A204.1 (cell line): ENCODE results near the gene HDGFL2.

Experiments used
- FAIRE-seq: peaks from 2 replicates; lab custom pipeline; 2012; peaks lifted over from hg19 to GRCh38; lab: Jason Lieb, UNC

Gene HDGFL2

DNA sequence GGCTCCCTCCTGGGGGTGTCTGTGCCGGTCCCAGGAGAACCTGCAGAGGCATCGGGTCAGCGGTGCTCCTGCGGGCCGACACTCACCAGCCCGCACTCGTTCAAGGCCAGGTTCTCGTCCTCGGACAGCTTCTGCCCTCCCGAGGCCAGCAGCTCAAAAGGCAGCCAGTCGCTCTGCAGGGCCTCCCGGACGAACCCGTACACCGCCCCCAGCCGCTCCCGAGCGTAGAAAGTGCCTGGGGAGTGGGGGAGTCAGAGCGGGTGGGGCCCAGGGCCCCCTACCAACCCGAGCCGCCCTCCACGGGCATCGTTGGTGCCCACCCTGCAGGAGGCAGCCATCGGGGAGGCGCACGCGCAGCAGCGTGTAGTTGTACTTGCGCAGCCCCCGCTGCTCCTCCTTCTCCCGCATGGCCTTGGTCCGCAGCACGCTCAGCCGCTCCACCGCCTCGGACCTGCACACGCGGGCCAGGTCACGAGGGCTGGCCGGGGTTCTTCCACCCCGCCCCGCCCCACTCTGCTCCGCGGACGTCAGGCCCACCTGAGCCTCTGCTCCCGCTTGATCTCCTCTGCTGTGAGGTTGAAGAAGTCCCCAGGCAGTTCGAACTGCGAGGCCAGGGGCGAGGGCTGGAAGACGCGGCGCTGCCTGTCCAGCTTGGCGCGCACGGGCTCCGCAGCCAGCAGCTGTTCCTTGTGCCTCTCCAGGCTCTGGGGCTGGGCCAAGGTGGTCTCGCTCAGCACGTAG is 26.0 kb upstream of the HDGFL2 start:
- FAIRE-seq, result no peak

DNA sequence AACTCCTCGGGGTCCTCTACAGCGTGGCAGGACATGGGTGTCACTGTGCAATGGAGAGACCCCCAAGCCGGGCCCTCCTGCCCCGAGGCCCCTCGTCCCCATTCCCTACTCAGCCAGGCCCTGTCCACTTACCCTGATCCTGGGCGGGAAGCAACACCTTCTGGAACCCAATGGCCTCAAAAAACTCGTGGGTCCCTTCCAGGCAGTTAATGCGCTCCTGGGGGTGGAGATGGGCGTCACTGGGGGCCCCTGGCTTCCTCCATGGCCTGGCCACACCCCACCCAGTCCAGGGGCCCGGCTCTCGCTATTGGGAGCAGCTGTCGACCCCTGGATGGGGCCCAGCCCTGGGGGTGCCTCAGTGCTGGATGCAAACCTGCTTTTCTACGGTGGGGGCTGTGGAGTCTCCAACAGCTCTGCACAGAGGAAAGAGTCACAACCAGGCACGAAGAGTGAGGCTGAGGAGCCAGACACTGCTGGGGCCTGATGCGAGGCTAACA is 25.3 kb upstream of the HDGFL2 start:
- FAIRE-seq, result no peak

DNA sequence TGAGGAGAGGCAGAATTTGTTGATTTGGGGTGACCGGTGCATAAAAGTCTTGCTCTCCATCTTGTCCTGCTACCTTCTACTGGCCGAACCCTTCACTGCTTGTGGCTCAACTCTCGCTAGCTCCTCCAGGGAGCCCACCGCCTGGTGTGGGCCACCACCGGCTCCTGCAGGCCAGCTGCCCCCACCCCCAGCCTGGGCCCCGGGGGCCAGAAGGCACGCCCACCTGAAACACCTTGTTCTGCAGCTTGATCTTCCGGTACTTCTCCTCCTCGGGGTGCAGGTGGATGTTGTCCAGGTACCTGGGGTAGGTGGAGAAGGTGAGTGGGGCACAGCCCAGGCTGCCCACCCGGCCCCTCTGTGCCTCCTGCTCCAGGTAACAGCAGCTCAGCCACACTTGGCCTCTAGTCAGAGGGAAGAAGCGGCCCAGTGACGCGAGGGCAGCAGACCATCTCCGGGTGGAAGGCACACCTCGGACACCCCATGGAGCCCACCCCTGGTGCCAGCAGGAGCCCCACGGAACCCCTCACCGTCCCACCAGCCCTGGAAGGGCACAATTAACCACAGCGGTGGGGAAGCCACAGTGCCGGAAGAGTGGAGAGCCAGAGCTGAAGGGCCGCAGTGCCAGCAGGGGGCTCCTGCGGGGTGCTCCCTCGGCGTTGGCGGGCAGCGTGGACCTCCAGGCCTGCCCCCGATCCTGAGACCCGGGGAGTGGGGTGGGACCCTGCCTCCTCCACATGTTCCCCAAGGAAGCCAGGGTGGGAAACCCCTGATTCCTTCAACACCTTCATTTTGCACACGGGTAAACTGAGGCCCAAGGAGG is 24.6 kb upstream of the HDGFL2 start:
- FAIRE-seq, result no peak

DNA sequence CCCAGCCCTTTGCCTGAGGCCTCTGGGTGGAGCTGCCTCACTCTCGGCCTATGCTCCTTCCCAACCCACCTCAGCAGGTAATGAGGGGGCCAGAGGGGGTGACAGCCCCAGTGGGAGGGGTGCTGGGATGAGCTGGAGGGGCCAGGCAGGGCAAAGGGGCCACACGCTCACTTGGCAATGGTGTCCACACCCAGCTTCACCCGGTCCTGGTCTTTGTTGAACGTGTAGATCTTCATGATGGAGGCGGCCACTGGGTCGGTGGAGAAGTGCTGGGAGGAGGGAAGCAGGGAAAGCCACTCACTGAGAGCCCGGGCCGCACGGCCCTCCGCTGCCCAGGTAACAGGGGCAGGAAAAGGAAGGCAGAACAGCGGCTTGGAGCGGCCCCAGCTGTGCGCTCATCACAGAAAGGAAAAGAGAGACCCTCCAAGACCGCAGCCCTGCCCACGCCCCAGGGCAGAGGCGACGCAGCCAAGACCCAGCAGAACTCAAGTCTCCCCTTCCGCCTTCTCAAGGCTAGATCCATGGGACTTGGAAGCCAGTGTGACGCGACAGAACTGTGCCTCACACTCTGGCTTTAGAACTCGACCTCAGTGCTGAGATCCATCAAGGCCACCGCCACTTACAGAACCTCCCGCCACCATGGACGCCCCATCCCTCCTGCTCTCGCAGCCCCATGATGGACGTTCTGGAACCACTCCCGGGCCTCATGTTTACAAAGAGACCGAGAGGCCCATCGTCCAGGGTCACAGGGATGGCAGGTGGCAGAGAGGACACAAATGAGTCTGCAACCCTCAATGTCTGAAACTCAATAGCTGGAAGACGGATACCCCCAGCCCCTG is 23.7 kb upstream of the HDGFL2 start:
- no peak for FAIRE-seq

DNA sequence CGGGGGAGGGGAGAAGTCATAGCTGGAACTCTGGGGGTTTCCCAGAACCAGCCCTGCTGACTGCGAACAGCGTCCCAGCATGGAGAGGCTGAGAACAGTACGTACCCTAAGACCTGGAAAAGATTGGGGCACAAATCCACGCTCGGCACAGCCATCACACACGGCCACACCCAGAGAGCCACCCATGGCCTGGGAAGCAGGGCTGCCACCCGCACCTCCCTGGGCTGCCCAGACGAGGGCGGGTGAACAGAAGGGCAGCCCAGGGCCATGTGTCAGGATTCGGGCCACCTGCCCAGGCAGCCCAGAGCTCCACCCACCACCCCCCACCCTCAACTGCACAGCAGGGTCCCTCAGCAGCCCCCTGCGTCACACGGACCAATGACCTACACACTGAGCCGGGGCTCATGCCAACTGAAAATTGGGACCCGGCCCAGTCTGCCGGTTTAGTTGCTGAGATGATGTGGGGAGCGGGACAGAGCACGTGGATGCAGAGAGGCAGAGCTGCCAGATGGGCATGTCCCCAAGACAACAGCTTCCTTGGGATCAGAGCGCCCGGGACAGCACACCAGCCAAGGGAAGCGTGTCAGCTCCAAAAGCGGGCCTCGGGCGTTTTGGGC is 23.0 kb upstream of the HDGFL2 start:
- FAIRE-seq, result no peak

DNA sequence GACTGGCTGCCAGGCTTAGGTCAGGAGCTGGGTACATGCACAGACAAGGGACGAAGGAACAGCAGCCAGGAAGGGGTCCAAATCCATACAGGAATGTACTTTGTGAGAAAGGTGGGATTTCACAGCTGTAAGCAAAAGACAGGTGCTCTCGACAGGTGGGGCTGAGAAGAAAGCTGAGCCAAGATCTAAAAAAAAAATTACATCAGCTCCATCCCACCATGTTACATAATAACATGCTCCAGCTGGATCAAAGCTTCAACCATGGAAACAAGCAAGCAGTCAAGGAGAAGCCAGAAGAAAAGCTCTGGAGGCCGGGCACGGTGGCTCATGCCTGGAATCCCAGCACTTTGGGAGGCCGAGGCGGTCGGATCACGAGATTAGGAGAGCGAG is 22.5 kb upstream of the HDGFL2 start:
- FAIRE-seq, result no peak

DNA sequence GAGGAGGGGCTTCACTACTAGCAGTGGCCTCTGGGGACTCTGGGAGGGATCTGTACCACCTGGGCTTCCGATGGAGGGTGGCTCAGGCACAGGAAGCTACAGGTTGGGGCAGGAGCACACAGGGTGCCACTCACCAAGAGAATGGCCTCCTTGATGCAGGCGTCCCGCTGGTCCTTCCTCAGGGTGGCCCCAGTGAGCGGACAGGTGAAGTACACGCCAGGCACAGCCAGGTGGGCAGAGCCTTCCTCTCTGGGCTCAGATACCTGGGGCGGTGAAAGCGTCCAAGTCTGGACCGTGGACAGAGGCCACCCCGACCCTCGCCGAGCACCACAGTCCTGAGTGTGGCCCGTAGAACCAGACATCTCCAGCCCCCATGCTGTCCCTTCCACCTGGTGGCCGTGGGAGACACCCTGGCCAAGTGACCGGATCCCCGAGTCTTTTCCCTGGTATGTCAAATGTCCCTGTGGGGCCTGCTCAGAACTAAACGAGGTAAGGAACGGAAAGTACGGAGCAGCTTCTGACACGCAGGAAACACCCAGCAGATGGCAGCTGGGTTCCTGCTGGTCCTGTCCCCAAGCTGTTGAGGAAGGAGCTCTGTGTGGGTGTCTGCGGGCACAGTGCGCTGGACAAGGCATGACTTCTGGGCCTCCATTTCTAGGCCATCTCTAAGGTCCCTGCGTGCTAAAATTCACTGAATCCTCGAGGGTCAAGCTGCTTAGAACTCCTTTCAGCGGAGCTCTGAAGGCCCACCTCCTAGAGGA is 19.7 kb upstream of the HDGFL2 start:
- FAIRE-seq, result no peak

DNA sequence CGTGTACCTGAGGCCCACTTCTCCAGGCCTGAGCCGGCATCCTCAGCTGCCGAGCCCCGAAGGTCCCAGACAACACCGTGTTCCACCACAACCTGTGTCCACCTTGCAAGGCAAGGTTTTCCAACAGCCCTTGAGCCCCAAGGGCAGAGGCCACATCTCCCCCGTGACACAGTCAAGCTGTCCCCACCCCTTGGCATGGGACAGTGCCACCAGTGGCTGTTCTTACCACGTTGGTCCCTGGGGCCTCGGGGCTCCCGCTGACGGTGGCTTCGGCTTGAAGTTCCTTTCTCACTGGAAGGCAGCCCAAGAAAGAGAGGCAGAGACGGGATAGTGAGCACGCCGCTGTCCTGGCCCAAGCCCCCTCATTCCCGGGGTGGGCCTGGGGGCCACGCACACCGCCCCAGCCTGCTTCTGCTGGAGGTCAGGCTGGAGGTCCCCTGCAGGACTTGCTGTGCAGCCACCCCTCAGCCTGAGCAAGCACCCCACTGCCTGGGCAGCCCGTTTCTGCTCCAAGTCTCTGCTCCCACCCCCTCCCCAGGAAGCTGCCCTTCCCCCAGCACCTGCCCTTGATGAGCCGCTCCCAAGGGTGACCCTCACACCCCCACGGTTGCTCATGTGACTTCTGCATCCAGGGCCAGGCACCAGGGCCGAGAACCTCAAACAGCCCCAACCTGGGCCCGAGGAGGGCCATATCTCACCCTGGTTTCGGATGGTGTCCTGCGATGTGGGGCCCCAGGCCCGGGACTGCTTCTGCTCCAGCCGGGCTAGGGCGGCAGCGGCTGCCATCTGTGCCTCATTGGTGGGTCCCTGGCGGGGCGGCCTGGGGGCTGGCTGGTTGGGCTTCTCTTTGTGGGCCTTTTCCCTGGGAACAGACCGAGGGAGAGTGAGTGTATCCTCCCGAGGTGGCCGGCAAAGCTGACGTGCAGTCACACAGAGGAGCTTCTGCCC is 18.6 kb upstream of the HDGFL2 start:
- no peak for FAIRE-seq

DNA sequence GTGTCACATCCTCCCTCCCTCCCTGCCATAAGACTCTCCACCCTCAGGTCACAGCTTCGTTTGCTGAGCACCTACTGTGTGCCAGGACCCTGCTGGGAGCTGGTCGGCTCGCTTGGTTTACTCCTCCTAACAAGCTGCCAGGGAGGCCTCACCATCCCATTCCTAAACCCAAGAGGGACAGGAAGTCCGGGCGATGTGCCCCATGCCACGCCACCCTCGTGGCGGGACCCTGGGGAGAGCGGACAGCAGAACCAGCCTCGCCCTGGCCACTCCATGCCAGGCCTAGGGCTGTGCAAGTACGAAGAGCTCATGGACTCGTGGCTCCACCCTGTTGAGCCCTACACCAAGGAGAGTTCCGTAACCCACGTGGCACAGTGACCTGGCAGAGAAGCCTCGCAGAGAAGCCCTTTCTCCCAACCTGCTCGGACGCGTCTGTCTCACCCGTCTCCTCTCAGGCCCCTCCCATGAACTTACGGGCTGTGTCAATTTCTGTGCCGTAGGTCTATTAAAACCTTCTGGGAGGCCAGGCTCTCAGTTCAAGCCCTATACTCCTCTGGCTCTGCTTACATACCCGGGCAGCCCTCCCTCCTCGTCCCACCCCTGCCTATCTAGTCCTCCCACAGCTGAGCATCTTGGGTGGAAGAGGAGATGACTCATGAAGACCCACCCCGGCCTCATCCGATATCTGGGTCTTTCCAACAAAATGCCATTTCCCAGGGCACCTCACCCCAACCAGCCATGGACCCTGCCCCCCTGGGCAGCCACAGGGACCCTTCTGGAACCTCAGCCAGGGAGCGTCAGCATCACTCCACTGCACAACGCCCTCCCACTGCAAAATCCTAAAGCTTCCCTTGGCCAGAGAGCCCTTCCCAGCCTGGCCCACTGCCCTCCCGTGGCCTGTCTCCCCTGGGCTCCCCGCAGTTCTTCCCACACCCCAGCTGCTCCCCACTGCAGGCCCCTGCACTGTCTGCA is 17.1 kb upstream of the HDGFL2 start:
- FAIRE-seq, result no peak

DNA sequence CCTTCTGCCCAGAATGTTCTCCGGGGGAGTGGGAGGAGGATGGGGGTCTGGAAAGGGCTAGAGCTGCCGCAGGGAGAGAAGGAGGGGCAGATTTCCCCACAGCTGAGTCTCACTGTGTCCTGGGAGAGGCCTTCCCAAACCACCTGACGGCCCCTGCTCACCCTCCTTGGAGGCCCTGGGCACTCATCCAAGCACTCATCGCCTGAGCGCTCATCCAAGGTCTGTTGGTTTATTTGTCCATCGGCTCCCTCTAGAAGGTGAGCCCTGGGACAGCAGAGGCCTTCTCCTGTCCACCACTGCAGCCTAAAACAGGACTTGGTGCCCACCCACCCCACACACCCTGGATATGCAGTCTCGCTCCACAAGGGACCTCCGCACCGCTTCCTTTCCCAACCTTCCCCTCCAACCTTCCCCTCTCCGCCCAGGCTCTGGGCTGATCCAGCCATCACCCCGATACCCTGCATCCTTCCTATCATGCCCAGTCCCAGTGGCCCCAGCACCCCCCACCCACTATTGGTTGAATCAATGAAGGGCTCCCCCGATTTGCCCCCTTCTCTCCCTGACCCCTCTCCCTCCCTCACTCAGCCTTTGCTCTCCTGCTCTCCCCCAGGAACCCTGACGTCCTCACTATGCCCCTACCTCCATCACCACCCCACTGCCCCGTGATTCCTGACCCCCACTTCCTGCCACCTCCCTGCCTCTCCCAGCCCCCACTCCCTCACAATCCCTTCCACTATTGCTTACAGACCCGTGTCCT is 16.2 kb upstream of the HDGFL2 start:
- no peak for FAIRE-seq

DNA sequence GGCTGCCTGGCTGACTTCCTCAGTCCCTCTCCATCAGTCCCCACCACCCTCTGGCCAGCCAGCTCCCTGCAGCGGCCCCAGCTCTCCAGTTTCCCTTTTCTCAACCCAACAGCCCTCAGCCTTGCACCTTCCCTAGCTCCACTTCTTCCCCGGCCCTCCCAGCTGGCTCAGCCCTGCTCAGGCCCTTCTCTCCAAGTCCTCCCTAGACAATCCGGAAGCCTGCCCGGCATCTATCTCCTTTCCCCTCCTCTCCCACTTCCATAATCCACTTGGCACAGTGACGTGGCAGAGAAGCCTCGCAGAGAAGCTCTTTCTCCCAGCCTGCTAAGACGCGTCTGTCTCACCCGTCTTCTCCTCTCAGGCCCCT is 15.6 kb upstream of the HDGFL2 start:
- FAIRE-seq, result no peak

DNA sequence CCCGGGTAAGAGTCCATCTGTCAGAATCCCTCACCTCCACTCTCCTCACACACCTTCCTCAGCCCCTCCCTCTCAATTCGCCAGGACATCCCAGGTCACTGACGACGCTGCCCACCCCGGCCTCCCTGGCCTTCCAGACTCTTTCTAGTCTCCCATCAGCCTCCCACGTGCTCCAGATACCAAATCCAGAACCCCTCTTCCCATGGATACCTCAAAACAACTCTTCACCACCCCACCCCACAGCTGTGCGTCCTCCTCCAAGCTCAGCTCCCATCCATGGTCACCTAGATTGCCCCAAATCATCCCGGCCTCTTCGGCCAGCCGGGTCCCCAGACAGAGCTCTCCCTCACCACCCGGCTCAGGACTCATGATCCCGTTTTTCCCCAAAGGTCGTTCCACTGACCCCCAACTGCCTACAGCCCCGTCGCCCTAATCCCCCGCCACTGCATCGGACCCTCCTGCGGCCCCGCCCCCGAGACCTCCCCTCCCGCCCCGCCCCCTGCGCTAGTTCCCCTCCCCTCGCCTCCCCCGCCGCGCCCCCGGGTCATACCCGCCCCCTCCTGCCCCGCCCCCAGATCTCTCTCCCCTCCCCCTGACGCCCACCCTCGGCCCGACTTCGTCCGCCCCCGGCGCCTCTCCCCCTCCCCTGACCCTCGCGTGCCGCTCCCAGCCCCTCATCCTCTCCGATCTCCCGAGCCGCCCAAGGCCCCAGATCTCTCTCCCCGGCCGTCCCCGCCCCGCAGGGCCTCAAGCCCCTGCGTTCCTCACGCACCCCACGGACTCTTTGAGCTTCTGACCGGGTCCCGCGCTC is 15.0 kb upstream of the HDGFL2 start:
- no peak for FAIRE-seq

DNA sequence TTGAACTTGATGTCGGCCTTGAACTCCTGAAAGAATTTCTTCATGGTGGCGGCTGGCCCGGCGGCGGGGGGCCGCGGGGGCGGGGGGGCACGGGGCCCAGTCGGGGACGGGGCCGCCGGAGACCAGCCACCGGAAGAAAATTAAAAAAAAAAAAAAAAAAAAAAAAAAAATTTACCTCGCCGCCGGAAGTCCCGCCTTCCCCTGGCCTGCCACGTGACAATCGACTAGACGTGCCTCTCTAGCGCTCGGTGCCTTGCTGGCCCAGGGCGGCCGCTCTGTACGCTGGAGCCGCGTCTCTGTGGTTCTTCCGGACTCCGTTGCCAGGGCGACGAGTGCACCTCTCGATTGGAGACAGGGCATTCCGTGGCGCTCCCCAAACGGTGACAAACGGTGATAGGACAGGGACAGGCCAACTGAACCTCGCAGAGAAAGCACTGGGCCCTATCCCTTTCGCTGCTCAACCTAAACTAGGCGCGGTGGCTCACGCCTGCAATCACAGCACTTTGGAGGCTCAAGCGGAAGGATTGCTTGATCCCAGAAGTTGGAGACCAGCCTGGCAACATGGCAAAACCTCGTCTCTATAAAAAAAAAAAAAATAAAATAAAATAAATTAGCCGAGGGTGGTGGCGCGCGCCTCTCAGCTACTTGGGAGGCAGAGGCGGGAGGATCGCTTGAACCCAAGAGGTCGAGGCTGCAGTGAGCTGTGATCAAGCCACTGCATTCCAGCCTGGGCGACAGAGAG is 14.3 kb upstream of the HDGFL2 start, which contains the start of gene UBXN6:
Gene UBXN6 (minus strand): TSS at position 141 of the 742 bp plus-strand sequence. CDS start 97 bp downstream, at position 44.
- peak; percentile 94 for FAIRE-seq

DNA sequence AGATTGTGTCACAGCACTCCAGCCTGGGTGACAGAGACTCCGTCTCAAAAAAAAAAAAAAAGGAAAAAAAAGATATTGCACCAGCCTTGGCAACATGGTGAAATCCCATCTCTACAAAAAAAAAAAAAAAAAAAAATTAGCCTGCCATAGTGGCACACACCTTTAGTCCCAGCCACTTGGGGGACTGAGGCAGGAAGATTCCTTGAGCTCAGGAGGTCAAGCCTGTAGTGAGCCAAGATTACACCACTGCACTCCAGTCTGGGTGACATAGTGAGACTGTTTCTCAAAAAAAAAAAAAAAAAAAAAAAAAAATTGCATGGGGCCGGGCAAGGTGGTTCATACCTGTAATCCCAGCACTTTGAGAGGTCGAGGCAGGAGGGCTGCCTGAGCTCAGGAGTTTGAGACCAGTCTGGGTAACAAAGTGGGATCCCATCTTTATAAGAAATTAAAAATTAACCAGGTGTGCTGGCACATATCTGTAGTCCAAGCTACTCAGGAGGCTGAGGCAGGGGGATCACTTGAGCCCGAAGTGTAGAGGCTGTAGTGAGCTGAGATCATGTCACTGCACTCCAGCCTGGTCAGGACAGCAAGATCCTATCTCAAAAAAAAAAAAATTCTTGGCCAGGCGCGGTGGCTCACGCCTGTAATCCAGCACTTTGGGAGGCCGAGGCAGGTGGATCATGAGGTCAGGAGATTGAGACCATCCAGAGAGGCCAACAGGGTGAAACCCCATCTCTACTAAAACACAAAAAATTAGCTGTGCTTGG is 7.1 kb upstream of the HDGFL2 start:
- FAIRE-seq, result no peak

DNA sequence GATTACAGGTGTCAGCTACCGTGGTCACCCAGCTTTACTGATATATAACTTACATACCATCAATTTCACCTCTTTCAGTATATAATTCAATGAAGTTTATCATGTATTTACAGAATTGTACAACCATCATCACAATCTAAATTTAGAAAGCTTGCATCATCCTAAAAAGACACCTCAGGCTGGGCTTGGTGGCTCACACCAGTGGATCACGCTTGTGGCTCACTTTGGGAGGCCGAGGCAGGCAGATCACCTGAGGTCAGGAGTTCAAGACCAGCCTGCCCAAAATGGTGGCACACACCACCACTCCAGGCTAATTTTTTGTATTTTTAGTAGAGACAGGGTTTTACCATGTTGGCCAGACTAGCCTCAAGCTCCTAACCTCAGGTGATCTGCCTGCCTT is 4.3 kb upstream of the HDGFL2 start:
- no peak for FAIRE-seq
